ENCODE results near the gene KLHDC4.
"Not testable (repeated sequence)": the region's sequence is repeated elsewhere in the genome, so short reads cannot be mapped to it uniquely, and the experiment has no call there.

KLHDC4 gene

GRCh38 chr16:87742781-87743490 is 22.9 kb downstream of the KLHDC4 start:
- no peak for DNase-seq (ENCODE audit: low spot score)

GRCh38 chr16:87741700-87742415 is 23.9 kb downstream of the KLHDC4 start:
- no peak for DNase-seq (ENCODE audit: low spot score)

- DNase-seq (ENCODE audit: low spot score), result peak; percentile 91
Observed at GRCh38 chr16:87740909-87741424, 24.8 kb downstream of the KLHDC4 start.

- no peak for DNase-seq (ENCODE audit: low spot score)
Observed at GRCh38 chr16:87740441-87740840, 25.3 kb downstream of the KLHDC4 start.

GRCh38 chr16:87739801-87740200 is 26.0 kb downstream of the KLHDC4 start:
- no peak for DNase-seq (ENCODE audit: low spot score)

GRCh38 chr16:87736008-87736382 is 29.8 kb downstream of the KLHDC4 start:
- no peak for DNase-seq (ENCODE audit: low spot score)

GRCh38 chr16:87735270-87736007 is 30.3 kb downstream of the KLHDC4 start:
- DNase-seq (ENCODE audit: low spot score), result no peak

GRCh38 chr16:87734644-87735043 is 31.1 kb downstream of the KLHDC4 start:
- no peak for DNase-seq (ENCODE audit: low spot score)

GRCh38 chr16:87733190-87733589 is 32.6 kb downstream of the KLHDC4 start:
- no peak for DNase-seq (ENCODE audit: low spot score)

GRCh38 chr16:87731607-87732006 is 34.2 kb downstream of the KLHDC4 start:
- DNase-seq (ENCODE audit: low spot score), result no peak

GRCh38 chr16:87729266-87729954 is 36.4 kb downstream of the KLHDC4 start:
- no peak for DNase-seq (ENCODE audit: low spot score)

- no peak for DNase-seq (ENCODE audit: low spot score)
Observed at GRCh38 chr16:87728026-87728425, 37.8 kb downstream of the KLHDC4 start.

GRCh38 chr16:87727346-87727745 is 38.4 kb downstream of the KLHDC4 start:
- no peak for DNase-seq (ENCODE audit: low spot score)

- not testable (repeated sequence) for DNase-seq (ENCODE audit: low spot score)
Observed at GRCh38 chr16:87726577-87726976, 39.2 kb downstream of the KLHDC4 start.

- no peak for DNase-seq (ENCODE audit: low spot score)
Observed at GRCh38 chr16:87725596-87726235, 40.1 kb downstream of the KLHDC4 start.

GRCh38 chr16:87724490-87725291 is 41.1 kb downstream of the KLHDC4 start:
- no peak for DNase-seq (ENCODE audit: low spot score)

- peak; percentile 90 for DNase-seq (ENCODE audit: low spot score)
Observed at GRCh38 chr16:87723226-87723623, 42.6 kb downstream of the KLHDC4 start.

GRCh38 chr16:87722590-87723225 is 43.1 kb downstream of the KLHDC4 start:
- DNase-seq (ENCODE audit: low spot score), result no peak

- no peak for DNase-seq (ENCODE audit: low spot score)
Observed at GRCh38 chr16:87721622-87722585, 43.9 kb downstream of the KLHDC4 start.
